Spleen (tissue), 7 donors: Measurements from ENCODE around the gene CD276.

Source experiments
- CTCF ChIP-seq, 11 experiments: fragments of 200-600 bp in 7 of 11; fragments of 450-650 bp in 4 of 11; sonication (generic) in 4 of 11; IDR thresholded peaks in 8 of 11; conservative IDR thresholded peaks in 3 of 11; 1 replicate in 7 of 11; 2 replicates in 4 of 11; pipeline versions ENCODE4 v1.4.0 to v1.8.0; 2016 to 2021; ENCODE audit warnings: antibody characterized with exemption in 11 of 11, inconsistent platforms in 4 of 11, mild to moderate bottlenecking in 1 of 11
- POLR2A ChIP-seq, 3 donors: fragments of 450-650 bp; IDR thresholded peaks; one replicate each; pipeline ENCODE4 v1.5.1; 2017; ENCODE audit warnings: antibody characterized with exemption in 3 of 3, mild to moderate bottlenecking in 1 of 3
- POLR2AphosphoS5 ChIP-seq, 3 donors: sonication (generic); formaldehyde crosslinking; IDR thresholded peaks; one replicate each; pipeline ENCODE4 v1.5.1; 2017; ENCODE audit warnings: antibody characterized with exemption in 3 of 3
- donor health status: DM: no; HTN: no; CAD: no; lungs with moderate emphysema.
- donor health status: DM: no; HTN: no; CAD: no.
- donor health status: DM: no; HTN: no; CAD: no.

GRCh38 chr15:73678498-73678897 lies 5.7 kb upstream of the CD276 start:
- TF ChIP-seq POLR2A (IDR thresholded peaks at IDR 0.05) = no peak
- TF ChIP-seq CTCF (IDR thresholded peaks at IDR 0.05 in 8 of 11, conservative IDR thresholded peaks at IDR 0.05 in 3 of 11) = no peak
- TF ChIP-seq POLR2AphosphoS5 (IDR thresholded peaks at IDR 0.05) = no peak
